Measurements from ENCODE around the gene SLC35F6.
"Not testable (repeated sequence)": the region's sequence is repeated elsewhere in the genome, so short reads cannot be mapped to it uniquely, and the experiment has no call there.

Gene SLC35F6

GRCh38 chr2:26754972-26755670 lies 9.0 kb upstream of the SLC35F6 start:
- CTCF ChIA-PET, result interaction anchor here (2.0 to 4.8 kb wide), 2 partner anchors 8 to 149 kb away, joined by 6 to 42 read pairs; no protein-coding TSS in a partner anchor
- POLR2A ChIA-PET, result no interaction called here
- DNase-seq (ENCODE audit: extremely low spot score), result no peak
- TF ChIP-seq, protein P1, sequence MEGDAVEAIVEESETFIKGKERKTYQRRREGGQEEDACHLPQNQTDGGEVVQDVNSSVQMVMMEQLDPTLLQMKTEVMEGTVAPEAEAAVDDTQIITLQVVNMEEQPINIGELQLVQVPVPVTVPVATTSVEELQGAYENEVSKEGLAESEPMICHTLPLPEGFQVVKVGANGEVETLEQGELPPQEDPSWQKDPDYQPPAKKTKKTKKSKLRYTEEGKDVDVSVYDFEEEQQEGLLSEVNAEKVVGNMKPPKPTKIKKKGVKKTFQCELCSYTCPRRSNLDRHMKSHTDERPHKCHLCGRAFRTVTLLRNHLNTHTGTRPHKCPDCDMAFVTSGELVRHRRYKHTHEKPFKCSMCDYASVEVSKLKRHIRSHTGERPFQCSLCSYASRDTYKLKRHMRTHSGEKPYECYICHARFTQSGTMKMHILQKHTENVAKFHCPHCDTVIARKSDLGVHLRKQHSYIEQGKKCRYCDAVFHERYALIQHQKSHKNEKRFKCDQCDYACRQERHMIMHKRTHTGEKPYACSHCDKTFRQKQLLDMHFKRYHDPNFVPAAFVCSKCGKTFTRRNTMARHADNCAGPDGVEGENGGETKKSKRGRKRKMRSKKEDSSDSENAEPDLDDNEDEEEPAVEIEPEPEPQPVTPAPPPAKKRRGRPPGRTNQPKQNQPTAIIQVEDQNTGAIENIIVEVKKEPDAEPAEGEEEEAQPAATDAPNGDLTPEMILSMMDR (IDR thresholded peaks at IDR 0.05; ENCODE audit: control extremely low read depth, extremely low read depth, low read depth, missing control alignments), result no peak

- DNase-seq (ENCODE audit: extremely low spot score), result no peak
- TF ChIP-seq, protein P1 (IDR thresholded peaks at IDR 0.05; ENCODE audit: control extremely low read depth, extremely low read depth, low read depth, missing control alignments), result no peak
- ChIA-PET POLR2A (no interaction called here), CTCF (interaction anchor here (1.0 to 4.8 kb wide), 3 partner anchors 10 to 151 kb away, joined by 3 to 42 read pairs (median 6); no protein-coding TSS in a partner anchor)
Observed at GRCh38 chr2:26756337-26756736, 7.7 kb upstream of the SLC35F6 start.

- TF ChIP-seq, protein P1 (IDR thresholded peaks at IDR 0.05; ENCODE audit: control extremely low read depth, extremely low read depth, low read depth, missing control alignments), result no peak
- no peak for DNase-seq (ENCODE audit: extremely low spot score)
- ChIA-PET CTCF (interaction anchor here (1.2 to 4.8 kb wide), 3 partner anchors 10 to 11 kb away, joined by 3 to 42 read pairs (median 3); no protein-coding TSS in a partner anchor), POLR2A (no interaction called here)
Observed at GRCh38 chr2:26757873-26758789, 6.0 kb upstream of the SLC35F6 start.

DNA sequence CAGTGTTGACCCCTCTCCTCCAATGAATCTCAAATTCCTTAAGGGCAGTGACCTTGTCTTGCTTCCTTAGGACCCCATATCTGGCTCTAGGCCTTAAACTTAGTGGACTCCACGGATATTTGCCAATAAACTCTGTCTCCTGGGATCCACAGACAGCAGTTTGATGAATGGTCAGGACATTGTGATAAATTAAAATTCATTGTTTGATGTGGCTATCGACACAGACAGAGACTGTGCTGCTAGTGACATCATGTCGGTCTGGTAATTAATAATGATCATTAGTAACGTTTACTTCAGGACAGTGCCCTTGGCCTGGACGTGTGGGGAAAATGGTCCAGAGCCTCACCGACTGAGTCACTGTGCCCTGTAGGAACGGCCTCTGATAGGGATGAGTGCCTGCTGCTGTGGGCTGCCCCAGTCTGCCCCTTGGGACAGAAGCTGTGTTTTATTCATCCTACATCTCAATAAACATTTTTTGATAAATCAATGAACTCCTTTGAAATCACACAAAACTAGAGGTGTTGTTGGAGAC lies 5.2 kb upstream of the SLC35F6 start:
- DNase-seq (ENCODE audit: extremely low spot score), result no peak
- CTCF ChIA-PET, result interaction anchor here (1.2 to 1.8 kb wide), 2 partner anchors 10 to 11 kb away, joined by 3 read pairs; no protein-coding TSS in a partner anchor
- POLR2A ChIA-PET, result no interaction called here
- TF ChIP-seq, protein P1 (IDR thresholded peaks at IDR 0.05; ENCODE audit: control extremely low read depth, extremely low read depth, low read depth, missing control alignments), result no peak

GRCh38 chr2:26759845-26760244 lies 4.2 kb upstream of the SLC35F6 start:
- POLR2A ChIA-PET, result no interaction called here
- CTCF ChIA-PET, result interaction anchor here (1.8 kb wide), 1 partner anchor 9 kb away, joined by 3 read pairs; no protein-coding TSS in a partner anchor
- DNase-seq (ENCODE audit: extremely low spot score), result no peak

DNA sequence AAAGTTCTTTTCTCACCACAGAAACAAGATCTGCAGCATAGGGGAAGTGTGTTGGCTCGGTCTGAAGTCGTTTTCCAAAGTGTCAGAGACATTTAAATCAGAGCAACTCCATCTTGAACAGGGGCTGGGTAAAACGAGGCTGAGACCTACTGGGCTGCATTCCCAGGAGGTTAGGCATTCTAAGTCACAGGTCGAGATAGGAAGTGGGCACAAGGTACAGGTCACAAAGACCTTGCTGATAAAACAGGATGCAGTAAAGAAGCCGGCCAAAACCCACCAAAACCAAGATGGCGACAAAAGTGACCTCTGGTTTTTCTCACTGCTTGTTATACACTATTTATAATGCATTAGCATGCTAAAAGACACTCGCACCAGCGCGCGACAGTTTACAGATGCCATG lies 3.1 kb upstream of the SLC35F6 start:
- POLR2A ChIA-PET; DNase-seq (ENCODE audit: extremely low spot score); CTCF ChIA-PET: not testable (repeated sequence)

More at GRCh38 chr2:26759845-26760244, 4.2 kb upstream of the SLC35F6 start:
- TF ChIP-seq, protein P1 (IDR thresholded peaks at IDR 0.05; ENCODE audit: control extremely low read depth, extremely low read depth, low read depth, missing control alignments), result no peak

Data from GM10248 (cell line).